Panc1 (cell line): ENCODE results near the gene EYA2. TPM values are rescaled to one million over a fixed set of nuclear protein-coding genes. Genes with fewer than 3 reads are reported as not detected.

ENCODE experiments used
- ATAC-seq: fragments of 200-7000 bp; cut with Tn5 transposase; 2 replicates; pipeline ENCODE4 v1.9.1; 2020; ENCODE audit warnings: mild to moderate bottlenecking, moderate library complexity
- BruUV-seq: library from RNA; stranded (reverse); fragments of 400-500 nt; replicated peaks from 2 replicates; lab custom pipeline; 2021; lab: Mats Ljungman, UMichigan
- CTCF ChIA-PET: fragments of 300-600 bp; sonication (Branson Sonifier 250); formaldehyde crosslinking; loops from one replicate; lab custom pipeline; 2022; ENCODE audit warnings: antibody characterized with exemption; lab: Charles Lee
- POLR2A ChIA-PET: fragments of 300-600 bp; sonication (Branson Sonifier 250); formaldehyde crosslinking; loops from one replicate; lab custom pipeline; 2022; ENCODE audit warnings: antibody characterized with exemption; lab: Charles Lee
- DNase-seq: peaks from one replicate; pipeline ENCODE4 v3.0.0-alpha.2; 2010; ENCODE audit warnings: low read depth, low spot score
- H3K27ac ChIP-seq: 2 replicates; pipeline ENCODE4 v1.5.1; 2011; ENCODE audit warnings: mild to moderate bottlenecking, low read length, inconsistent platforms
- H3K27me3 ChIP-seq: fragments of 200-500 bp; sonication (Bioruptor generic); 2 replicates; pipeline ENCODE4 v1.6.0; 2014; ENCODE audit warnings: low read length, inconsistent platforms; ENCODE audit not compliant: control insufficient read depth, insufficient read depth
- H3K36me3 ChIP-seq: fragments of 200-500 bp; sonication (Bioruptor generic); 2 replicates; pipeline ENCODE4 v1.5.1; 2014; ENCODE audit warnings: inconsistent platforms, mild to moderate bottlenecking, low read length, moderate library complexity; ENCODE audit not compliant: control insufficient read depth, insufficient read depth
- H3K4me1 ChIP-seq: 2 replicates; pipeline ENCODE4 v1.5.1; 2011; ENCODE audit warnings: inconsistent platforms, mild to moderate bottlenecking, low read length, moderate library complexity; ENCODE audit not compliant: control insufficient read depth, insufficient read depth
- H3K4me3 ChIP-seq, 2 experiments: 2 replicates each; pipeline ENCODE4 v1.5.1; 2011 to 2012; ENCODE audit warnings: low read depth in 2 of 2, low read length in 2 of 2, mild to moderate bottlenecking in 2 of 2, inconsistent platforms in 1 of 2, moderate library complexity in 1 of 2
- H3K9me3 ChIP-seq: fragments of 200-500 bp; sonication (Bioruptor generic); 2 replicates; pipeline ENCODE4 v1.5.1; 2014; ENCODE audit warnings: low read depth, mild to moderate bottlenecking, inconsistent platforms, low read length, moderate library complexity; ENCODE audit not compliant: control insufficient read depth, insufficient read depth
- CTCF ChIP-seq: fragments of 450-650 bp; IDR thresholded peaks from 2 replicates; pipeline ENCODE4 v1.5.1; 2017; ENCODE audit warnings: mild to moderate bottlenecking
- POLR2AphosphoS5 ChIP-seq: IDR thresholded peaks from 2 replicates; pipeline ENCODE4 v1.6.1; 2012; ENCODE audit warnings: mild to moderate bottlenecking, low read depth, low read length, moderate library complexity
- SIN3A ChIP-seq: IDR thresholded peaks from 2 replicates; pipeline ENCODE4 v1.6.1; 2012; ENCODE audit warnings: low read depth, mild to moderate bottlenecking, low read length, moderate library complexity, borderline replicate concordance; ENCODE audit not compliant: insufficient read depth
- TCF7L2 ChIP-seq: IDR thresholded peaks from 2 replicates; pipeline ENCODE4 v1.6.1; 2011; ENCODE audit warnings: mild to moderate bottlenecking, low read depth, low read length, inconsistent platforms
- in situ Hi-C: cut with HindIII; loops from 2 replicates; pipeline ENCODE4 v1.10.0; 2016; ENCODE audit warnings: low sequenced_read_pairs, low pct_unique_long_range_greater_than_20kb
- intact Hi-C: fragments of 100-400 bp; cut with micrococcal nuclease; formaldehyde crosslinking; loops from one replicate; pipeline ENCODE4 v1.10.0; 2022; ENCODE audit not compliant: unreplicated experiment
- total RNA-seq: library from RNA; stranded (reverse); gene quantifications from one replicate; pipeline ENCODE4 v1.2.1, GENCODE V29; 2021; ENCODE audit not compliant: unreplicated experiment
- TF ChIP-seq, protein P1 (sequence below), 2 experiments: IDR thresholded peaks; 2 replicates each; pipeline ENCODE4 v1.6.1; 2011 to 2012; ENCODE audit warnings: low read depth in 2 of 2, control low read depth in 1 of 2, low read length in 1 of 2, mild to moderate bottlenecking in 1 of 2, moderate library complexity in 1 of 2; ENCODE audit not compliant: insufficient read depth in 1 of 2

Gene EYA2
- total RNA-seq, 1 experiment from 2014 or later = 1.9 TPM

DNA sequence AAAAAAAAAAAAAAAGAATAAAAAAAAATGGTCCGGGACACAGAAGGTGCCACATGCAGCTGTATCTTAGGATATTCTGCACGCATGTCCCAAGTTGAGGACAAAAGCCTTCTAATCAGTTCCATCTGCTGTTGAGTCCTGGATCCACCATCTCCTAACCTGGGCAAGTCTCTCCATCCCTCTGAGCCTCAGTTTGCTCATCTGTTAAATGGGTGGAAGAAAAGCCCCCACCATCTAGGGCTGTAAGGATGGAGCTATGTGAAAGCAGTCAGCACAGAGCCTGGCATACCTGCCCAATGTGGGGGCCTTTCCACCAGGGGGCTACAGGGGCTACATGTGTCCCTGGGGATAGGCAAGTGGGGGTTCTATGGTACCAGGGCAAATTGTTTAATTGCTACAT is 253.4 kb downstream of the EYA2 start:
- H3K4me3 ChIP-seq = no peak overlapping the region
- CTCF ChIA-PET = interaction anchor here (0.6 to 1.0 kb wide), 2 partner anchors 182 to 395 kb away, joined by 3 read pairs; no protein-coding TSS in a partner anchor
- H3K9me3 ChIP-seq = no peaks in the 10 kb centered on the region
- no TSS peak for BruUV-seq
- H3K27me3 ChIP-seq = no peaks in the 10 kb centered on the region
- in situ Hi-C loops (no loop called here), intact Hi-C loops (no loop called here)
- TF ChIP-seq, protein P1, sequence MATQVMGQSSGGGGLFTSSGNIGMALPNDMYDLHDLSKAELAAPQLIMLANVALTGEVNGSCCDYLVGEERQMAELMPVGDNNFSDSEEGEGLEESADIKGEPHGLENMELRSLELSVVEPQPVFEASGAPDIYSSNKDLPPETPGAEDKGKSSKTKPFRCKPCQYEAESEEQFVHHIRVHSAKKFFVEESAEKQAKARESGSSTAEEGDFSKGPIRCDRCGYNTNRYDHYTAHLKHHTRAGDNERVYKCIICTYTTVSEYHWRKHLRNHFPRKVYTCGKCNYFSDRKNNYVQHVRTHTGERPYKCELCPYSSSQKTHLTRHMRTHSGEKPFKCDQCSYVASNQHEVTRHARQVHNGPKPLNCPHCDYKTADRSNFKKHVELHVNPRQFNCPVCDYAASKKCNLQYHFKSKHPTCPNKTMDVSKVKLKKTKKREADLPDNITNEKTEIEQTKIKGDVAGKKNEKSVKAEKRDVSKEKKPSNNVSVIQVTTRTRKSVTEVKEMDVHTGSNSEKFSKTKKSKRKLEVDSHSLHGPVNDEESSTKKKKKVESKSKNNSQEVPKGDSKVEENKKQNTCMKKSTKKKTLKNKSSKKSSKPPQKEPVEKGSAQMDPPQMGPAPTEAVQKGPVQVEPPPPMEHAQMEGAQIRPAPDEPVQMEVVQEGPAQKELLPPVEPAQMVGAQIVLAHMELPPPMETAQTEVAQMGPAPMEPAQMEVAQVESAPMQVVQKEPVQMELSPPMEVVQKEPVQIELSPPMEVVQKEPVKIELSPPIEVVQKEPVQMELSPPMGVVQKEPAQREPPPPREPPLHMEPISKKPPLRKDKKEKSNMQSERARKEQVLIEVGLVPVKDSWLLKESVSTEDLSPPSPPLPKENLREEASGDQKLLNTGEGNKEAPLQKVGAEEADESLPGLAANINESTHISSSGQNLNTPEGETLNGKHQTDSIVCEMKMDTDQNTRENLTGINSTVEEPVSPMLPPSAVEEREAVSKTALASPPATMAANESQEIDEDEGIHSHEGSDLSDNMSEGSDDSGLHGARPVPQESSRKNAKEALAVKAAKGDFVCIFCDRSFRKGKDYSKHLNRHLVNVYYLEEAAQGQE (IDR thresholded peaks at IDR 0.05; ENCODE audit: insufficient read depth in 1 of 2, low read depth in 2 of 2, low read length in 1 of 2) = no peak
- TF ChIP-seq TCF7L2 (no peak), SIN3A (no peak), CTCF (no peak), POLR2AphosphoS5 (no peak)
- no peaks in the 10 kb centered on the region for H3K4me1 ChIP-seq
- no peak overlapping the region for H3K27ac ChIP-seq
- DNase-seq (no peak), ATAC-seq (no peak)
- H3K36me3 ChIP-seq = no peaks in the 10 kb centered on the region
- POLR2A ChIA-PET = interaction anchor here (0.6 kb wide), 1 partner anchor 351 kb away, joined by 3 read pairs; no protein-coding TSS in a partner anchor

DNA sequence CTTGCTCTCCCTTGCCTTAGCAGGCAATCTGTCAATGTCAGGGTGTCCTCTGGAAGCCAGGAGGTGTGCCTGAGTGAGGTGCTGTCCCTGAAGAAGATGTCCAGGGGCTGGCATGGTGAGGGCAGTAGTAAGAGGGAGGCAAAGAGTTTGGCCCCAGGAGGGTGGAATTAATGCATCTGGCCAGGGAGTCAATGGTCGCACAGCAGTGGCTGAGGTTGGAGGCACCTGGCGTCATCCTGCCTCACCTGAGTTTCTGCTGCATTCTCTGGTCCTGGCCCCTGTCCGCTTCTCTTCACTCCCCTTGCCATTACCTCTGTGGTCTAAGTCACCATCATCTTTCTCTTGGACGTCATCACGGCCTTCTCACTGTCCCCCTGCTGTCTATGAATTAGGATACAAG is 255.3 kb downstream of the EYA2 start:
- H3K4me1 ChIP-seq = no peaks in the 10 kb centered on the region
- no peak overlapping the region for H3K4me3 ChIP-seq
- TF ChIP-seq, protein P1 (IDR thresholded peaks at IDR 0.05; ENCODE audit: insufficient read depth in 1 of 2, low read depth in 2 of 2, low read length in 1 of 2) = no peak
- TF ChIP-seq CTCF (no peak), POLR2AphosphoS5 (no peak), TCF7L2 (no peak), SIN3A (no peak)
- in situ Hi-C loops = no loop called here
- ChIA-PET POLR2A (no interaction called here), CTCF (no interaction called here)
- no peaks in the 10 kb centered on the region for H3K9me3 ChIP-seq
- H3K36me3 ChIP-seq = no peaks in the 10 kb centered on the region
- DNase-seq (no peak), ATAC-seq (no peak)
- H3K27me3 ChIP-seq = no peaks in the 10 kb centered on the region
- BruUV-seq = no TSS peak
- intact Hi-C loops = no loop called here
- H3K27ac ChIP-seq = no peak overlapping the region
